ENCODE measurements around the gene RNF144A. TPM values are rescaled to one million over a fixed set of nuclear protein-coding genes. Genes with fewer than 3 reads are reported as not detected.

RNF144A gene
- total and polyA plus RNA-seq, 3 experiments from 2014 or later: 8.3 to 14.9 (median 13.5) TPM

- Mint-ChIP-seq H3K27me3 (no peaks in the 10 kb centered on the region), H3K4me1 (peaks cover 44 to 53% (median 49%) of the 10 kb centered on the region in 3 donors), H3K4me3 (peak overlapping the region; percentile 39 to 84 (median 74)), H3K27ac (peak overlapping the region in 7 of 8 donors; percentile 31 to 92 (median 86)), H3K9me3 (no peaks in the 10 kb centered on the region), H3K36me3 (peaks cover 2 to 12% (median 7%) of the 10 kb centered on the region in 3 donors)
- peak overlapping the region; percentile 1 for H3K4me3 ChIP-seq (ENCODE audit: low read length)
- DNase-seq: peak in 2 of 5 donors; percentile 14 to 46
- no peaks in the 10 kb centered on the region for H3K36me3 ChIP-seq (ENCODE audit: insufficient read depth, low read length)
- H3K9me3 ChIP-seq (ENCODE audit: low read length): no peaks in the 10 kb centered on the region
- no peak overlapping the region for H3K27ac ChIP-seq (ENCODE audit: low read depth, low read length)
- no peaks in the 10 kb centered on the region for H3K27me3 ChIP-seq (ENCODE audit: insufficient read depth, low read length, poor library complexity, severe bottlenecking)
- peaks cover 39% of the 10 kb centered on the region for H3K4me1 ChIP-seq (ENCODE audit: insufficient read depth, low read length)
- POLR2A ChIA-PET: interaction anchor here (1.0 kb wide), 1 partner anchor 24 kb away, joined by 6 read pairs; no protein-coding TSS in a partner anchor
- CTCF ChIA-PET: interaction anchor here (0.8 to 1.9 kb wide), 2 partner anchors 29 to 178 kb away, joined by 3 to 4 read pairs; no protein-coding TSS in a partner anchor
Observed at GRCh38 chr2:6880200-6880733, 36.9 kb upstream of the RNF144A start.

GRCh38 chr2:6881046-6881445, 36.2 kb upstream of the RNF144A start:
- peaks cover 44 to 53% (median 49%) of the 10 kb centered on the region in 3 donors for H3K4me1 Mint-ChIP-seq
- H3K4me3 Mint-ChIP-seq: peak overlapping the region in 2 of 7 donors; percentile 27 to 84
- no peaks in the 10 kb centered on the region for H3K27me3 Mint-ChIP-seq

GRCh38 chr2:6881516-6881915, 35.7 kb upstream of the RNF144A start:
- no peak for DNase-seq
- POLR2A ChIA-PET: no interaction called here
- H3K4me3 Mint-ChIP-seq: no peak overlapping the region
- Histone ChIP-seq H3K36me3 (ENCODE audit: insufficient read depth, low read length) (no peaks in the 10 kb centered on the region), H3K27me3 (ENCODE audit: insufficient read depth, low read length, poor library complexity, severe bottlenecking) (no peaks in the 10 kb centered on the region), H3K4me3 (ENCODE audit: low read length) (no peak overlapping the region), H3K27ac (ENCODE audit: low read depth, low read length) (no peak overlapping the region), H3K4me1 (ENCODE audit: insufficient read depth, low read length) (peaks cover 39% of the 10 kb centered on the region), H3K9me3 (ENCODE audit: low read length) (no peaks in the 10 kb centered on the region)
- no peaks in the 10 kb centered on the region for H3K27me3 Mint-ChIP-seq
- no peaks in the 10 kb centered on the region for H3K9me3 Mint-ChIP-seq
- H3K4me1 Mint-ChIP-seq: peaks cover 44 to 52% (median 49%) of the 10 kb centered on the region in 3 donors
- CTCF ChIA-PET: no interaction called here
- peak overlapping the region in 1 of 8 donors; percentile 27 for H3K27ac Mint-ChIP-seq
- peaks cover 2 to 12% (median 7%) of the 10 kb centered on the region in 3 donors for H3K36me3 Mint-ChIP-seq

More at GRCh38 chr2:6881046-6881445, 36.2 kb upstream of the RNF144A start:
- ChIA-PET CTCF (no interaction called here), POLR2A (no interaction called here)
- H3K36me3 Mint-ChIP-seq: peaks cover 2 to 12% (median 7%) of the 10 kb centered on the region in 3 donors
- no peaks in the 10 kb centered on the region for H3K9me3 Mint-ChIP-seq
- Histone ChIP-seq H3K4me1 (ENCODE audit: insufficient read depth, low read length) (peaks cover 39% of the 10 kb centered on the region), H3K9me3 (ENCODE audit: low read length) (no peaks in the 10 kb centered on the region), H3K4me3 (ENCODE audit: low read length) (no peak overlapping the region), H3K27ac (ENCODE audit: low read depth, low read length) (no peak overlapping the region), H3K27me3 (ENCODE audit: insufficient read depth, low read length, poor library complexity, severe bottlenecking) (no peaks in the 10 kb centered on the region), H3K36me3 (ENCODE audit: insufficient read depth, low read length) (no peaks in the 10 kb centered on the region)
- H3K27ac Mint-ChIP-seq: peak overlapping the region in 5 of 8 donors; percentile 4 to 51 (median 29)
- no peak for DNase-seq

GRCh38 chr2:6883448-6884122, 33.6 kb upstream of the RNF144A start:
- Histone ChIP-seq H3K27ac (ENCODE audit: low read depth, low read length) (no peak overlapping the region), H3K4me3 (ENCODE audit: low read length) (no peak overlapping the region), H3K4me1 (ENCODE audit: insufficient read depth, low read length) (peaks cover 26% of the 10 kb centered on the region), H3K27me3 (ENCODE audit: insufficient read depth, low read length, poor library complexity, severe bottlenecking) (no peaks in the 10 kb centered on the region), H3K9me3 (ENCODE audit: low read length) (no peaks in the 10 kb centered on the region), H3K36me3 (ENCODE audit: insufficient read depth, low read length) (no peaks in the 10 kb centered on the region)
- H3K27me3 Mint-ChIP-seq: no peaks in the 10 kb centered on the region
- H3K9me3 Mint-ChIP-seq: no peaks in the 10 kb centered on the region
- peaks cover 0 to 14% (median 7%) of the 10 kb centered on the region in 3 donors for H3K36me3 Mint-ChIP-seq
- no peak for DNase-seq
- H3K27ac Mint-ChIP-seq: no peak overlapping the region
- H3K4me1 Mint-ChIP-seq: peaks cover 27 to 31% (median 30%) of the 10 kb centered on the region in 3 donors
- POLR2A ChIA-PET: no interaction called here
- H3K4me3 Mint-ChIP-seq: no peak overlapping the region
- CTCF ChIA-PET: no interaction called here

GRCh38 chr2:6885551-6885950, 31.7 kb upstream of the RNF144A start:
- no peaks in the 10 kb centered on the region for H3K9me3 Mint-ChIP-seq
- H3K4me1 ChIP-seq (ENCODE audit: insufficient read depth, low read length): peaks cover 9% of the 10 kb centered on the region
- no peaks in the 10 kb centered on the region for H3K27me3 ChIP-seq (ENCODE audit: insufficient read depth, low read length, poor library complexity, severe bottlenecking)
- H3K27me3 Mint-ChIP-seq: no peaks in the 10 kb centered on the region
- ChIA-PET POLR2A (no interaction called here), CTCF (interaction anchor here (1.0 kb wide), 1 partner anchor 11 kb away, joined by 3 read pairs; no protein-coding TSS in a partner anchor)
- peaks cover 1 to 14% (median 7%) of the 10 kb centered on the region in 3 donors for H3K36me3 Mint-ChIP-seq
- H3K9me3 ChIP-seq (ENCODE audit: low read length): no peaks in the 10 kb centered on the region
- peak overlapping the region; percentile 50 for H3K27ac ChIP-seq (ENCODE audit: low read depth, low read length)
- no peak overlapping the region for H3K4me3 ChIP-seq (ENCODE audit: low read length)
- H3K4me1 Mint-ChIP-seq: peaks cover 10 to 11% (median 10%) of the 10 kb centered on the region in 3 donors
- DNase-seq: no peak
- H3K4me3 Mint-ChIP-seq: no peak overlapping the region
- no peak overlapping the region for H3K27ac Mint-ChIP-seq
- H3K36me3 ChIP-seq (ENCODE audit: insufficient read depth, low read length): no peaks in the 10 kb centered on the region

GRCh38 chr2:6885968-6886367, 31.2 kb upstream of the RNF144A start:
- Histone ChIP-seq H3K4me3 (ENCODE audit: low read length) (no peak overlapping the region), H3K36me3 (ENCODE audit: insufficient read depth, low read length) (no peaks in the 10 kb centered on the region), H3K4me1 (ENCODE audit: insufficient read depth, low read length) (peaks cover 6% of the 10 kb centered on the region), H3K27me3 (ENCODE audit: insufficient read depth, low read length, poor library complexity, severe bottlenecking) (no peaks in the 10 kb centered on the region), H3K27ac (ENCODE audit: low read depth, low read length) (peak overlapping the region; percentile 50), H3K9me3 (ENCODE audit: low read length) (no peaks in the 10 kb centered on the region)
- Mint-ChIP-seq H3K9me3 (no peaks in the 10 kb centered on the region), H3K27me3 (no peaks in the 10 kb centered on the region), H3K27ac (no peak overlapping the region), H3K4me3 (no peak overlapping the region), H3K4me1 (peaks cover 6 to 7% (median 7%) of the 10 kb centered on the region in 3 donors), H3K36me3 (peaks cover 1 to 14% (median 7%) of the 10 kb centered on the region in 3 donors)
- no peak for DNase-seq
- CTCF ChIA-PET: no interaction called here
- POLR2A ChIA-PET: no interaction called here

GRCh38 chr2:6887751-6888192, 29.4 kb upstream of the RNF144A start:
- H3K27ac Mint-ChIP-seq: no peak overlapping the region
- no peaks in the 10 kb centered on the region for H3K9me3 ChIP-seq (ENCODE audit: low read length)
- peaks cover 1 to 10% (median 7%) of the 10 kb centered on the region in 3 donors for H3K36me3 Mint-ChIP-seq
- no peaks in the 10 kb centered on the region for H3K27me3 Mint-ChIP-seq
- no peaks in the 10 kb centered on the region for H3K9me3 Mint-ChIP-seq
- CTCF ChIA-PET: interaction anchor here (0.8 to 1.9 kb wide), 5 partner anchors 10 to 156 kb away, joined by 3 to 7 read pairs (median 4); no protein-coding TSS in a partner anchor
- no peak overlapping the region for H3K4me3 Mint-ChIP-seq
- H3K27me3 ChIP-seq (ENCODE audit: insufficient read depth, low read length, poor library complexity, severe bottlenecking): no peaks in the 10 kb centered on the region
- H3K36me3 ChIP-seq (ENCODE audit: insufficient read depth, low read length): no peaks in the 10 kb centered on the region
- POLR2A ChIA-PET: no interaction called here
- no peaks in the 10 kb centered on the region for H3K4me1 ChIP-seq (ENCODE audit: insufficient read depth, low read length)
- no peak overlapping the region for H3K4me3 ChIP-seq (ENCODE audit: low read length)
- no peaks in the 10 kb centered on the region for H3K4me1 Mint-ChIP-seq
- H3K27ac ChIP-seq (ENCODE audit: low read depth, low read length): peak overlapping the region; percentile 14
- DNase-seq: no peak

- Histone ChIP-seq H3K9me3 (ENCODE audit: low read length) (no peaks in the 10 kb centered on the region), H3K36me3 (ENCODE audit: insufficient read depth, low read length) (no peaks in the 10 kb centered on the region), H3K4me3 (ENCODE audit: low read length) (no peak overlapping the region), H3K4me1 (ENCODE audit: insufficient read depth, low read length) (no peaks in the 10 kb centered on the region), H3K27ac (ENCODE audit: low read depth, low read length) (no peak overlapping the region), H3K27me3 (ENCODE audit: insufficient read depth, low read length, poor library complexity, severe bottlenecking) (no peaks in the 10 kb centered on the region)
- Mint-ChIP-seq H3K4me1 (no peaks in the 10 kb centered on the region), H3K9me3 (no peaks in the 10 kb centered on the region), H3K4me3 (no peak overlapping the region), H3K27me3 (no peaks in the 10 kb centered on the region), H3K27ac (peak overlapping the region in 1 of 8 donors; percentile 70), H3K36me3 (peaks cover 1 to 7% (median 7%) of the 10 kb centered on the region in 3 donors)
- POLR2A ChIA-PET: no interaction called here
- DNase-seq: no peak
- CTCF ChIA-PET: interaction anchor here (1.3 to 1.9 kb wide), 3 partner anchors 9 to 155 kb away, joined by 4 to 7 read pairs (median 5); no protein-coding TSS in a partner anchor
Observed at GRCh38 chr2:6888724-6889123, 28.5 kb upstream of the RNF144A start.

All from CD8-positive, alpha-beta memory T cell (primary cell).